ENCODE results near the gene TMPRSS12.

DNA sequence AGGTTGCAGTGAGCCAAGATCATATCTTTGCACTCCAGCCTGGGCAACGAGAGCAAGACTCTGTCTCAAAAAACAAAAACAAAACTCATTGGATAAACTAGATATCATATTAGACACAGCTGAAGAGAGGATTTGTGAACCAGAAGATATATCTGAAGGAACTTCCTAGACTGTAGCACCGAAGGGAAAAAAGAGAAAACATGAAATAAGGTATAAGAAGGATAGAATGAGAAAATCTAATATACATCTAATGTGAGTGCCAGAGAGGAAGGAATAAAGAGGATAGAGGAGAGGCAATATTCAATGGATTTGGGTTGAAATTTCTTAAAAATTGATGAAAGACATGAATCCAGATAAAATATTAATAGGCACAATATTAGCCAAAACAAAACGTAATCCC lies 22.5 kb downstream of the TMPRSS12 start:
- TF ChIP-seq, protein P1, sequence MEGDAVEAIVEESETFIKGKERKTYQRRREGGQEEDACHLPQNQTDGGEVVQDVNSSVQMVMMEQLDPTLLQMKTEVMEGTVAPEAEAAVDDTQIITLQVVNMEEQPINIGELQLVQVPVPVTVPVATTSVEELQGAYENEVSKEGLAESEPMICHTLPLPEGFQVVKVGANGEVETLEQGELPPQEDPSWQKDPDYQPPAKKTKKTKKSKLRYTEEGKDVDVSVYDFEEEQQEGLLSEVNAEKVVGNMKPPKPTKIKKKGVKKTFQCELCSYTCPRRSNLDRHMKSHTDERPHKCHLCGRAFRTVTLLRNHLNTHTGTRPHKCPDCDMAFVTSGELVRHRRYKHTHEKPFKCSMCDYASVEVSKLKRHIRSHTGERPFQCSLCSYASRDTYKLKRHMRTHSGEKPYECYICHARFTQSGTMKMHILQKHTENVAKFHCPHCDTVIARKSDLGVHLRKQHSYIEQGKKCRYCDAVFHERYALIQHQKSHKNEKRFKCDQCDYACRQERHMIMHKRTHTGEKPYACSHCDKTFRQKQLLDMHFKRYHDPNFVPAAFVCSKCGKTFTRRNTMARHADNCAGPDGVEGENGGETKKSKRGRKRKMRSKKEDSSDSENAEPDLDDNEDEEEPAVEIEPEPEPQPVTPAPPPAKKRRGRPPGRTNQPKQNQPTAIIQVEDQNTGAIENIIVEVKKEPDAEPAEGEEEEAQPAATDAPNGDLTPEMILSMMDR (conservative IDR thresholded peaks at IDR 0.05) = no peak
- no peak for TF ChIP-seq ZFX (IDR thresholded peaks at IDR 0.05)
